BE2C (cell line): ENCODE results near the gene BIRC7.

Experiments used
- DNase-seq: peaks from one replicate; pipeline ENCODE4 v3.0.0-alpha.2; 2020
- H3K27me3 ChIP-seq: fragments of 250-450 bp; sonication (Bioruptor Pico); 2 replicates; pipeline ENCODE4 v1.5.1; 2020; ENCODE audit warnings: mild to moderate bottlenecking
- H3K36me3 ChIP-seq: fragments of 250-450 bp; sonication (Bioruptor Pico); 2 replicates; pipeline ENCODE4 v1.5.1; 2020; ENCODE audit warnings: mild to moderate bottlenecking
- H3K4me1 ChIP-seq: fragments of 250-450 bp; sonication (Bioruptor Pico); 2 replicates; pipeline ENCODE4 v1.5.1; 2020
- H3K4me3 ChIP-seq: 2 replicates; pipeline ENCODE4 v1.5.1; 2011; ENCODE audit warnings: low read depth, low read length
- H3K9me3 ChIP-seq: fragments of 250-450 bp; sonication (Bioruptor Pico); 2 replicates; pipeline ENCODE4 v1.5.1; 2020
- TF ChIP-seq, protein P1 (sequence below): IDR thresholded peaks from 2 replicates; pipeline ENCODE4 v1.5.1; 2012; ENCODE audit warnings: mild to moderate bottlenecking, low read depth, low read length

BIRC7 gene

DNA sequence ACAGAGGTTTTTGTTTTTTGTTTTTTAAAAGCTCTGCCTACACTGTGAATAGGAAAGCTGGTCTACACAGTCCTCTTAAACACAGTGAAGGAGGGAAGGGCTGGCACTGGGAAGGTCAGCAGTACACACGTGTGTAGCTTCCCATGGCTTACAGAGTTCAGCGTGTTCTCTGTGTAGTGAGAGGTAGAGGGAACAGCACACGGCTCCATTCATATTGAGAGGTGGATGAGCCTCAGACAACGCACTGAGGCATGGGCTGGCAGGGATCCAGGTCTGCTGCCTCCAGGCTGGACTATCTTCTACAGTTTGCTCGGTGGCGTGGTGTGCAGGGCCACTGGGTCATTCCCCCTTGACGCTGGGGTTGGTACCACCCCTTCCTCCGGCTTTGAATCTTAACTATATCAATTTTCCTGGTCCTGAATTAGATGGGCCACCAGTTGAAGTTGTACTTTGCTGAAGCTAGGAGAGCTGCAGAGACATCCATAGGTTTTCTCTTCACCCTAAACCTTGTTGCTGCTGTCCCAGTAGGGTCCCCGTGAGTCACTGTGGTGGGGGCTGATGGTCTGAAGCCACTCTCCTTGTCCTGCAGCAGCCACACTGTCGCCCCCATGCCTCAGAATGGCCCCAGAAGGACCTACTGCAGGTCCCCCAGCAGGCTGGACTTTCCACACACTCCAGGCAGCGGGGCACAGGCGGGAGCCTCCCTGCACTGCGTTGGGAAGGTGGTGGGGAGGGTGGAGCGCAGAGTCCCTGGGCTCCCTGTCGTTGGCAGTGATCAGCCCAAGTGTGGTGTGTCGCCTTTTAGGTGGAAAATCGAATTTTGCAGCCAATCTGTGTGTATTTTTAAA is 38.9 kb downstream of the BIRC7 start:
- Histone ChIP-seq H3K36me3 (peaks cover 22% of the 10 kb centered on the region), H3K9me3 (no peaks in the 10 kb centered on the region), H3K27me3 (no peaks in the 10 kb centered on the region), H3K4me3 (peak overlapping the region; percentile 37), H3K4me1 (peaks cover 3% of the 10 kb centered on the region; the same call in 1 of the 2 replicates)
- TF ChIP-seq, protein P1, sequence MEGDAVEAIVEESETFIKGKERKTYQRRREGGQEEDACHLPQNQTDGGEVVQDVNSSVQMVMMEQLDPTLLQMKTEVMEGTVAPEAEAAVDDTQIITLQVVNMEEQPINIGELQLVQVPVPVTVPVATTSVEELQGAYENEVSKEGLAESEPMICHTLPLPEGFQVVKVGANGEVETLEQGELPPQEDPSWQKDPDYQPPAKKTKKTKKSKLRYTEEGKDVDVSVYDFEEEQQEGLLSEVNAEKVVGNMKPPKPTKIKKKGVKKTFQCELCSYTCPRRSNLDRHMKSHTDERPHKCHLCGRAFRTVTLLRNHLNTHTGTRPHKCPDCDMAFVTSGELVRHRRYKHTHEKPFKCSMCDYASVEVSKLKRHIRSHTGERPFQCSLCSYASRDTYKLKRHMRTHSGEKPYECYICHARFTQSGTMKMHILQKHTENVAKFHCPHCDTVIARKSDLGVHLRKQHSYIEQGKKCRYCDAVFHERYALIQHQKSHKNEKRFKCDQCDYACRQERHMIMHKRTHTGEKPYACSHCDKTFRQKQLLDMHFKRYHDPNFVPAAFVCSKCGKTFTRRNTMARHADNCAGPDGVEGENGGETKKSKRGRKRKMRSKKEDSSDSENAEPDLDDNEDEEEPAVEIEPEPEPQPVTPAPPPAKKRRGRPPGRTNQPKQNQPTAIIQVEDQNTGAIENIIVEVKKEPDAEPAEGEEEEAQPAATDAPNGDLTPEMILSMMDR, result no peak
- peak; percentile 62 for DNase-seq

DNA sequence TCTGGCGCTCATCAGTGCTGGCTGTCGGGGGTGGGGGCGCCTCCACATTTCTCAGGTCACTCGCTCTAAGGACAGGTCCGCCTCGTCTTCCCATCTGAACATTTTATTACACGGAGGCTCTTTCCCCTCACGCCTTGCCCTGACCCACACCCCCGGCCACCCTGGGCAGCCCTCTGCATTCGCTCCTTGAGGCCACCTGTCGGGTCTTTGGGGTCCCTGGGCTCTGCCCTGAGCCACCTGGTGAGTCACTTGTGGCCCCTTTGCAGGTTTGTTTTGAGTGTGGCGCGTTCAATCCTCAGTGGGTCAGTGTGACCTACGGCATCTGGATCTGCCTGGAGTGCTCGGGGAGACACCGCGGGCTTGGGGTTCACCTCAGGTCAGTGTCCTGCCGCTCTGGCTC is 40.1 kb downstream of the BIRC7 start:
- Histone ChIP-seq H3K9me3 (no peaks in the 10 kb centered on the region), H3K4me1 (peaks cover 3% of the 10 kb centered on the region; the same call in 1 of the 2 replicates), H3K4me3 (no peak overlapping the region), H3K36me3 (peaks cover 32% of the 10 kb centered on the region), H3K27me3 (no peaks in the 10 kb centered on the region)
- TF ChIP-seq, protein P1, result no peak
- no peak for DNase-seq

DNA sequence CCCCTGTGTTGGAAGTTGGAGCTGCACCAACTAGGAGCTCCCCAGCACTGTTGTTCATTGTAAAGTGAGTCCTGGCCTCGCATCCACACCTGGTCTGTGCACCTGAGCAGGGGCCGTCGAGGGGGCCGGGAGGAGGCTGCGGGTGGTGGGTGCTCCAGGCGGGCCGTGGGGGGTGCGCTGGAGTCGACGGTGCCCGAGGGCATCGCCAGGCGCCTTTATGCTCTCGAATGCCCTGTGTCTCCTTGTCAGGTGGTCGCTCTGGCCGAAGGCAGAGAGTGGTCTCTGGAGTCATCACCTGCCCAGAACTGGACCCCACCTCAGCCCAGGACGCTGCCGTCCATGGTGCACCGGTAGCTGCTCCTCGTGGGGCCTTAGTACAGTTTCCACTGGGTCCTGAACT is 41.3 kb downstream of the BIRC7 start:
- Histone ChIP-seq H3K4me1 (peaks cover 3% of the 10 kb centered on the region; the same call in 1 of the 2 replicates), H3K36me3 (peaks cover 41% of the 10 kb centered on the region), H3K9me3 (no peaks in the 10 kb centered on the region), H3K27me3 (no peaks in the 10 kb centered on the region), H3K4me3 (no peak overlapping the region)
- TF ChIP-seq, protein P1, result no peak
- DNase-seq, result no peak

DNA sequence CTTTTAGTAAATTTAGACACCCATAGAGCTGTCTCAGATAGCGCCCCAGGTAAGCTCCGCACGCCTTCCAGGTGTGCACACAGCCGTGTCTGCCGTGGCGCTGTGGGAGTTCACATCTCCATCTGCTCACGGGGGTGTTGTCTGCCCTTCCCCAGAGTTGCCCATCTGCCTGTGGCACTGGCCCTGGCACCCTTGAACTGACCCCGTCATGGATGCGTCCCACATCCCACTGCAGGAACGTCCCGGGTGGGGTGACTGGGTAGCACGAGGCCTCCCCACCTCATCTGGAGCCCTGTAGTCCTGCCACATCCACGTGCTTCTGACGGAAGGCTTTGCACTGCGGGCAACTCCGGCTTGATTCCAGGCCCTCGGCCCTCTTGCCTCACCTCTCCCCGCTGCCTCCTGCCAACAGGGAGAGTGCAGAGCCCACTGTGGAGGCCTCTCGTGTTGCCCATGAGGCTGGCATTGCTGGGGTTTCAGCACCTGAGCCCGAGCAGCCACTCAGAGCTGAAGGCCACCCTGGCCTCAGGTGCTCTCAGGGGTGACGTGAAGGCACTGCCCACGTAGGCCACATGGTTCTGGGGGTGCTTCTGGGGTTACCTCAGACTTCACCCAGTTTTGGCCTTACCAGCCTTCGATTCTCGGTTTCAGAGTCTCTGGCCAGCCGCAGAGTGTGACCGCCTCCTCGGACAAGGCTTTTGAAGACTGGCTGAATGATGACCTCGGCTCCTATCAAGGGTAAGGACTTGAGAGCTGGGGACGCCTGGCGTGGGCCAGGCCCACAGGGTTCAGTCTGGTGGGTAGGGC is 42.0 kb downstream of the BIRC7 start:
- TF ChIP-seq, protein P1, result no peak
- Histone ChIP-seq H3K4me3 (no peak overlapping the region), H3K27me3 (no peaks in the 10 kb centered on the region), H3K36me3 (peaks cover 42% of the 10 kb centered on the region), H3K4me1 (peaks cover 3% of the 10 kb centered on the region; the same call in 1 of the 2 replicates), H3K9me3 (no peaks in the 10 kb centered on the region)
- DNase-seq, result no peak

DNA sequence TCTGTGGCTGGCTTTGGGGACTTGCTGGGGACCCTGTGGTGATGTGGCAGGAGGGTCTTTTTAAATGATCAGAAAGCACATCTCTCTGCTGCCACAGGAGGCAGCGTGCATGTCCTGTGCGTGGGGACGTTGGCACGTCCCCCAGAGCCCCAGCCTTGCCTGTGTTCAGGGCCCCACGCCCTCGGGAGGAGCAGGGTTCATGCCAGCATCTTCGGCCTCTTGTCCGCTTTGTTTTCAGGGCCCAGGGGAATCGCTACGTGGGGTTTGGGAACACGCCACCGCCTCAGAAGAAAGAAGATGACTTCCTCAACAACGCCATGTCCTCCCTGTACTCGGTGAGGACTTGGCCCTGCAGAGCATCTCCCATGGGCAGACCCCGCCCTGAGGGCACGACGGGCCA is 43.0 kb downstream of the BIRC7 start:
- TF ChIP-seq, protein P1, result no peak
- peaks cover 51% of the 10 kb centered on the region for H3K36me3 ChIP-seq
- H3K4me3 ChIP-seq, result no peak overlapping the region
- DNase-seq, result no peak
- H3K9me3 ChIP-seq, result no peaks in the 10 kb centered on the region
- peaks cover 3% of the 10 kb centered on the region; the same call in 1 of the 2 replicates for H3K4me1 ChIP-seq
- H3K27me3 ChIP-seq, result no peaks in the 10 kb centered on the region

DNA sequence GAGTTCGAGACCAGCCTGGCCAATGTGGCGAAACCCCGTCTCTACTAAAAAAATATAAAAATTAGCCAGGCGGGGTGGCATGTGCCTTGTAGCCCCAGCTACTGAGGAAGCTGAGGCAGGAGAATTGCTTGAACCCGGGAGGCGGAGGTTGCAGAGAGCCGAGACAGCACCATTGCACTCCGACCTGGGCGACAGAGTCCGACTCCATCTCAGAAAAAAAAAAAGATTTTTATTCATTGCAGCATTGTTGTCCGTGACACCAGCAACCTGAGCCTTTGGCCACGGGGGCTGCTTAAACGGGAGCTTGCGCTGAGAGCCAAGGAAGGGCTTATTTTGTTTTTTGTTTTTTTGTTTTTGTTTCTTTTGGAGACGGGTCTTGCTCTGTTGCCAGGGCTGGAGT is 44.2 kb downstream of the BIRC7 start:
- Histone ChIP-seq H3K4me1 (no peaks in the 10 kb centered on the region), H3K27me3 (no peaks in the 10 kb centered on the region), H3K9me3 (no peaks in the 10 kb centered on the region), H3K36me3 (peaks cover 55% of the 10 kb centered on the region), H3K4me3 (no peak overlapping the region)
- TF ChIP-seq, protein P1, result no peak
- no peak for DNase-seq
